Measurements from ENCODE around the gene LRP1B. TPM values are rescaled to one million over a fixed set of nuclear protein-coding genes. Genes with fewer than 3 reads are reported as not detected.

The LRP1B gene
- polyA plus RNA-seq, 1 of the 3 experiments (the other 2 are of a cell fraction): 0.28 TPM

- H3K9me3 ChIP-seq: no peaks in the 10 kb centered on the region
- H3K79me2 ChIP-seq (ENCODE audit: insufficient read depth): no peaks in the 10 kb centered on the region; the same call in 1 of the 2 replicates
- no peak overlapping the region for H2AFZ ChIP-seq (ENCODE audit: low read depth)
- H3K4me2 ChIP-seq: no peak overlapping the region
- ChIA-PET POLR2A (no interaction called here), CTCF (no interaction called here)
- no peaks in the 10 kb centered on the region for H4K20me1 ChIP-seq (ENCODE audit: insufficient read depth)
- no peak overlapping the region for H3K4me3 ChIP-seq (ENCODE audit: low read depth in 2 of 2, low read length in 1 of 2)
- peaks cover under 1% of the 10 kb centered on the region for H3F3A ChIP-seq (replicated peaks; ENCODE audit: insufficient read depth)
- no peaks in the 10 kb centered on the region for H3K9me2 ChIP-seq
- H3K27ac ChIP-seq (ENCODE audit: low read depth in 2 of 2, low read length in 1 of 2): no peak overlapping the region
- no peak overlapping the region for H3K9ac ChIP-seq
- TF ChIP-seq REST (IDR thresholded peaks at IDR 0.05; ENCODE audit: low read depth, low read length) (no peak), RCOR1 (IDR thresholded peaks at IDR 0.05; ENCODE audit: low read length) (no peak), USF1 (IDR thresholded peaks at IDR 0.05; ENCODE audit: borderline replicate concordance, low read depth) (no peak), CTCF (IDR thresholded peaks at IDR 0.05) (no peak), MAX (IDR thresholded peaks at IDR 0.05; ENCODE audit: low read depth) (no peak), MXI1 (IDR thresholded peaks at IDR 0.05; ENCODE audit: low read depth, low read length) (no peak), TEAD4 (IDR thresholded peaks at IDR 0.05; ENCODE audit: borderline replicate concordance, insufficient read depth) (no peak), GABPA (IDR thresholded peaks at IDR 0.05; ENCODE audit: low read depth) (no peak), NRF1 (IDR thresholded peaks at IDR 0.05; ENCODE audit: low read depth, low read length) (no peak), ZBTB33 (IDR thresholded peaks at IDR 0.05; ENCODE audit: borderline replicate concordance, low read depth) (no peak), GATA2 (CRISPR knock-in tag; IDR thresholded peaks at IDR 0.05) (no peak), USF2 (IDR thresholded peaks at IDR 0.05; ENCODE audit: borderline replicate concordance, low read depth, low read length) (no peak), FOSL2 (IDR thresholded peaks at IDR 0.05; ENCODE audit: borderline replicate concordance, low read depth) (no peak), SMC3 (IDR thresholded peaks at IDR 0.05; ENCODE audit: low read depth, low read length) (no peak), IRF3 (IDR thresholded peaks at IDR 0.05; ENCODE audit: low read depth, low read length) (no peak), TAF1 (IDR thresholded peaks at IDR 0.05; ENCODE audit: borderline replicate concordance, low read depth, low read length) (no peak), NFIC (IDR thresholded peaks at IDR 0.05; ENCODE audit: borderline replicate concordance) (no peak), SIN3A (IDR thresholded peaks at IDR 0.05; ENCODE audit: borderline replicate concordance, low read depth, low read length) (no peak)
- WGBS (ENCODE audit: low lambda C conversion rate): 86% methylated on average over 2 of the region's 2 CpGs
- H3K36me3 ChIP-seq (replicated peaks in 1 of 2; ENCODE audit: control insufficient read depth in 1 of 2, insufficient read depth in 2 of 2, low read length in 1 of 2): no peaks in the 10 kb centered on the region
- no peaks in the 10 kb centered on the region for H3K27me3 ChIP-seq (ENCODE audit: insufficient read depth)
- peaks cover 2 to 3% of the 10 kb centered on the region in 2 experiments; a peak in 3 of 4 replicates for H3K4me1 ChIP-seq (ENCODE audit: control insufficient read depth in 1 of 2, insufficient read depth in 2 of 2, low read depth in 1 of 2, low read length in 1 of 2)
- no peak for DNase-seq
Measured at GRCh38 chr2:142095647-142096046, 35.2 kb downstream of the LRP1B start.
